GM20431 (cell line): ENCODE results near the gene PIAS1.
"Not testable (repeated sequence)": the region's sequence is repeated elsewhere in the genome, so short reads cannot be mapped to it uniquely, and the experiment has no call there.

Experiments used
- in situ Hi-C: fragments of 300-500 bp; cut with MseI, MboI; formaldehyde crosslinking; loops from one replicate; pipeline ENCODE4 v1.15.0; 2020; ENCODE audit warnings: low sequenced_read_pairs; ENCODE audit not compliant: unreplicated experiment

PIAS1 gene

DNA sequence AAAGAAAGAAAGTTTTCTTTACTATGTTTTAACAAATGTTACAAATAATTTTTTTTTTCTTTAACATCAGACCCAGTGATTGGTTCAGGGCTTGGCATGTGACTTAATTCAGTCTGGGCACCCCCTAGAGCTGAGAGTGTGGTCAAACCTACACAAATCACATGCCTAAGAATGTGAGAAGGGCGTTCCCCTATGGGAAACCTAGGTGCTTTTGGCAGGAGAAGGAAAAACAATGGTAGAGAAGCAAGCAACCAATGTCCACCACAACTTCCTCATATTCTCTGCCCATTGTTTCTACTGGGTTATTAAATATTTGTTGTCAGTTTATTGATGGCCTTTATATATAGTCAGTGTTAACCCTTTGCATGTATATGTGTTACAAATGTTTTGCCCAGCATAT, 21.4 kb upstream of the PIAS1 start:
- in situ Hi-C loops, result loop anchor here (25.0 kb wide), 1 partner anchor 170 kb away; no protein-coding TSS in a partner anchor

DNA sequence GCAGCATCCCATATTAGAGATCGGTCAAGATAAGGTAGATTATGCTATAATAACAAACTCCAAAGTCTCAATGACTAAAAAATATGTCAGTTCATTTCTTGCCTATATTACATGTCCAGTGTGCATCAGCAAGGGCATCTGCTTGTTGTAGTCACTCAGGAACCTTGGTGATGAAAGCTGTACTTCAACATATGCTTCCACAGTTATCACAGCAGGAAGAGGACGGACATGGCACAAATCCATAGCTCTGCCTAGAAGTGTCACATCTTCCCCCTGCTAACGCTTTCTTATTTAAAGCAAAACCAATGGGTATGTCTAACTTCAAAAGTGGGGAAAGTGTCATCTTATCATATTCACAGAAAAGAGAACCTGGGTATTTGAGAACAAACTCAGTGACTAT, 20.0 kb upstream of the PIAS1 start:
- in situ Hi-C loops, result loop anchor here (25.0 kb wide), 1 partner anchor 172 kb away; no protein-coding TSS in a partner anchor

DNA sequence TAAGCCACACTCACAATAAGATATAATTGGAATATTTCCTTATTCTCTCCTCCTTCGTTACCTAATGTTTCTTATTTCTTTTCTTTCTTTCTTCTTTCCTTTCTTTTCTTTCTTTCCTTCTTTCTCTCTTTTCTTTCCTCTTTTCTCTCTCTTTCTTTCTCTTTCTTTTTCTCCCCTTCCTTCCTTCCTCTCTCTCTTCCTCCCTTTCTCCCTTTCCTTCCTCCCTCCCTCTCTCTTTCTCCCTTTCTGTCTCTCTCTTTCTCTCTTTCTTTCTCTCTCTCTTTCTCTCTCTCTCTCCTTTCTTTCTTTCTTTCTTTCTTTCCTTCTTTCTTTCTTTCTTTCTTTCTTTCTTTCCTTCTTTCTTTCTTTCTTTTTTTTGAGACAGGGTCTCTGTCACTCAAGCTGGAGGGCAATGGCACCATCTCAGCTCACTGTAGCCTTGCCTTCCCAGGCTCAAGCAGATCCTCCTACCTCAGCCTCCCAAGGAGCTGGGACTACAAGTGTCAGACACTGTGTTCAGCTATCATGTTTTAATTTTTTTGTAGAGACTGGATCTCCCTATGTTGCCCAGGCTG, 19.3 kb upstream of the PIAS1 start:
- in situ Hi-C loops, result loop anchor here (25.0 kb wide), 1 partner anchor 173 kb away; no protein-coding TSS in a partner anchor

DNA sequence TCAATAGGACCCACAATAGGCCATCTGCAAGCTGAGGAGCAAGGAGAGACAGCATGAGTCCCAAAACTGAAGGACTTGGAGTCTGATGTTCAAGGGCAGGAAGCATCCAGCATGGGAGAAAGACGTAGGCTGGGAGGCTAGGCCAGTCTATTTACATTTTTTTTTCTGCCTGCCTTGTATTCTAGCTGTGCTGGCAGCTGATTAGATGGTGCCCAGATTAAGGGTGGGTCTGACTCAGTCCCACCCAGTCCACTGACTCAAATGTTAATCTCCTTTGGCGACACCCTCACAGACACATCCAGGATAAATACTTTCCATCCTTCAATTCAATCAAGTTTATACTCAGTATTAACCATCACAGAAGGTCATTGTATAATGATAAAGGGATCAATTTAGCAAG, 15.9 kb upstream of the PIAS1 start:
- in situ Hi-C loops, result loop anchor here (25.0 kb wide), 1 partner anchor 176 kb away; no protein-coding TSS in a partner anchor

DNA sequence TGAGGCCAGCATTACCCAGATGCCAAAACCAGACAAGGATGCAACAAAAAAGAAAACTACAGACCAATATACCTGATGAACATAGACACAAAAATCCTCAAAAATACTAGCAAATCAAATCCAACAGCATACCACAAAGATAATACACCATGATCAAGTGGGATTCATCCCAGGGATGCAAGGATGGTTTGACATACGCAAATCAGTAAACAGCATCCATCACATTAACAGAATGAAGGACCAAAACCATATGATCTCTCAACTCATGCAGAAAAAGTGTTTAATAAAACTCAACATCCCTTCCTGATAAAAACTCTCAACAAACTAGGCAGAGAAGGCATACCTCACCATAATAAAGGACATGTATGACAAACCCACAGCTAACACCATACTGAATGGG, 14.0 kb upstream of the PIAS1 start:
- in situ Hi-C loops, result loop anchor here (25.0 kb wide), 1 partner anchor 178 kb away; no protein-coding TSS in a partner anchor

DNA sequence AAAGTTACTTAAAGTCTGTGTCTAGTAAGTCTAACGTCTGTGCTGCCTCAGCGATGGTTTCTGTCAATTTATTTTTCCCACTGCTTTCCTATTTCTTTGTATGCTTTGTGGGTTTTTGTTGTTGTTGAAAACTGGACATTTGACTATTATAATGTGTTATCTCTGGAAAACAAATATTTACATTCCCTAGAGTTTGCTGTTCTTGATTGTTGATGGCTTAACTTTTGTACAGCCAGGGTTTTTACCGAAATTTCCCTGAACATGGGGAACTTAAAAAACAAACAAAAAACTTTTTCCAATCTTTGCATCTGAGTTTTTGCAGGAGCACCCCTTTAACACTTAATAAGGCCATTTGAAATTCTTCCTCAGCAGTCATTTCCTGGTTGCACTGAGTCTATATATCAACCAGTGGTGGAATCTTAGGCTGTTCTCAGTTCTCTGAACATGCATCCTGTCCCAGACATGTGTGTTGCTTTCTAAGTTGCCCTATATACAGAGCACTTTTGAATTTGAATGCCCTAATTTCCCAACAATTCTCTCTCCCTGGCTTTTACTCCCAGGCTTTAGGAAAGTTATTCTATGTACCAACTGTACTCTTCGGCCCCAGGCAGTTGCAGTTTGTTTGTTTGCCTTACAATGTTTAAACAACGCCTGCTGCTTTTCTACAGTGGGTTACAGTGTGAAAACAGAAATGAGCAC, 11.8 kb upstream of the PIAS1 start:
- in situ Hi-C loops, result loop anchor here (25.0 kb wide), 1 partner anchor 180 kb away; no protein-coding TSS in a partner anchor

DNA sequence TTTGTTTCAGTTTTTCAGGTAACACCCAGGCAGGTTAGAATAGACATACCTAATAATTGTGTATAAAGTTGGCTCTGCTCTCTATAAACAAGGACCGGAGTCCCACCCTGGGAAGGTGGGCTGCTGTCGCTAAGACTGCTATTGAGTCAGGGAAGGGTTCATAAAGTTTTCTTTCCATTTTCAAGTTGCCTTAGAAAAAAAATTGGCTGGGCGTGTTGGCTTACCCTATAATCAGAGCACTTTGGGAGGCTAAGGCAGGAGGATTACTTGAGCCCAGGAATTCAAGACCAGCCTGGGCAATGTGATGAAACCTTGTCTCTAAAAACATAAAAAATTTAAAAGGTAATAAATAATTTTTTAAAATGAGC, 11.3 kb upstream of the PIAS1 start:
- in situ Hi-C loops, result loop anchor here (25.0 kb wide), 1 partner anchor 181 kb away; no protein-coding TSS in a partner anchor

DNA sequence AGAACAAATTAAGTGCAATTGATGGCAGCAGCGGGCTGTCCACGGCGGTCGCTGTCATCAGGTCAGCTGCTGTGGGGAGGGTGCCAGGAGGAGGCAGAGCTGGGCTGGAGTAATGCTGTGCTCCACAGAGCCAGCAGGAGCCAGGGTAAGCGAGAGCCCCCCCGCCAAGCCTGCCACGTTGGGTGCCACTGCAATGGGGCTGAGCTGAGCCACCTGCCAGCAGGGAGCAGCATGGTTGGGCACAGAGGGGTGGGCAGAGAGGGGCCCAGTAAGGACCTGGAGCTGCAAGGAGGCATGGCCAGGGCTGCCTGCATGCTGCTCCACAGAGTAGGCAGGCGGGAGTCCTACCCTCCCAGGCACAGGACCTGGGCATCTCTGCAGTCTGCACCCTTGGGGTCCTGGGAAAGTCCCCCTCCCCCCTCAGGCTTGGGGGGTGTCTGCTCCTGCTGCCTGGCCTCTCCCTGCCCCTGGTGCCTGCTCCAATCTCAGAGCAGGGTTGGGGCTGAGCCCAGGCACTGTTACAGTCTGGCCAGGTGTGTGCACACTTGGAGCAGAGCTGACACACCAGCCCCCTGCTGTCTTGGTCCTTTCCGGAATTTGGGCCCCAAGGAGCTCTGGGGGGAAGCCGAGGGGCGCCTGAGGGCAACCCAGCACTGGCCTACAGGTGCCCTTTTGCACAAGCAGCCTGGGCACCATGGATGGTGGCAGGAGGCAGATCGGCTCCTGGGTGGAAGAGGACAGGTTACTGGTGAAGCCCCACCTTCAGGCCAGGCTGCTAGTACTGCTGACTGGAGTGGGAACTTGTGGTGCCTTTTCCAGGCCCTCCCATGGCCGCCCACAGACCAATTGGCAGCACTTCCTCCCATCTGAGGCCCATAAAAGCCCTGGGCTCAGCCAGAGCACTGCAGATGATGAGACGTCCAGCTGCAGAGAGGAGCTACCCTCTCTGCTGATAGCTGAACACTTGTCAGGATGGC, 8.5 kb upstream of the PIAS1 start:
- in situ Hi-C loops, result loop anchor here (25.0 kb wide), 1 partner anchor 183 kb away; no protein-coding TSS in a partner anchor

DNA sequence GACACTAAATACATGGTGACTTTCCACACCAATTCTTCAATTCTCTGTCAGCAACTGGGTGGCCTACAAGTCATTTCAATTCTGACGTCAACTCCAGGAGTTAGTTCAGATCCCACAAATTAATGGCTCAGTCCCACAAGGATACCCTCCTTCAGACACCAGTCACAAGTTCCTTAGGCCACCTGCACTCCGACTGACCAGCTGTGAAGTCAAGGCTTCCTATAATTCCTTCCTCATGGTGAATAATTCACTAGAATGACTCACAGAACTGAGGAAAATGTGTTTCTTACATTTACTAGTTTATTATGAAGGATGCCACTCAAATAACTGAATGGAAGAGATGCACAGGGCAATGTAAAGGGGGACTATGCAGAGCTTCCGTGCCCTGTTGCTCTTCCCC, 6.3 kb upstream of the PIAS1 start:
- in situ Hi-C loops, result loop anchor here (25.0 kb wide), 1 partner anchor 186 kb away; no protein-coding TSS in a partner anchor

DNA sequence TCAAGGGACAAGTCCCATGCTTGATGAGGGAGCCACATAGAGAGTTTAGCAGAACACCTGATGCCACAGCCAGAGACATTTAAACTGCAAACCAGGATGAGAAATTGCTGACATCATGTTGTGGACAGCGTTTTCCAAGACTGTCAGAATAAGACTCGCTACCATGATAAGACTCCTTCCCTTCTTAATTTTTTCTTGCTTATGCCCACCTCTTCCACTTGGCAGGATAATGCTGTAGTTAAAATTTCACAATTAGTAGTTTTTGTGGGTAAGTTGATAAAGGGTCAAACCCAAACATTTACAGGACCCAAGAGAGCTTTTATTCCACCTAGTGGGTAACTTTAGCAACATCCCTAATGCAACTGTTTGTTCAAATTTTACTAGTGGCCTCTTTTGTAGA, 3.0 kb upstream of the PIAS1 start:
- in situ Hi-C loops, result no loop called here

DNA sequence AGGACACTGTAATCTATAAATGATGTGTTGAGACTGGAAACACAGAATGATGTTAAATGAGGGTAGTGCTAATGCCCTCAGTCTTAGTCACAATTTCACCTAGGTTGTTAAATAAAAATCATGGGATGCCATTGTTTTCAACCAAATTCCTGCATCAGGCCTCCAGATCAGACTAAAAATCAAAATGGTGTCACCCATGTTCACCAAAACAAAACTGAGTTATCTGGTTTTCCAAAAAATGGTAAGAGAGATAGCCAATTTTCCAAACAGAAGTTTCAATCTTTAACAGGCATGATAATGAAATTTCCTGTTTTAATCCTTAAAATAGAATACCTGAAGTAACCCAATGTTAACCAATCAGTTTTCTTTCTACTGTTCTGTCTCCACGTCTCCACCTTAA, 2.2 kb upstream of the PIAS1 start:
- in situ Hi-C loops, result no loop called here

DNA sequence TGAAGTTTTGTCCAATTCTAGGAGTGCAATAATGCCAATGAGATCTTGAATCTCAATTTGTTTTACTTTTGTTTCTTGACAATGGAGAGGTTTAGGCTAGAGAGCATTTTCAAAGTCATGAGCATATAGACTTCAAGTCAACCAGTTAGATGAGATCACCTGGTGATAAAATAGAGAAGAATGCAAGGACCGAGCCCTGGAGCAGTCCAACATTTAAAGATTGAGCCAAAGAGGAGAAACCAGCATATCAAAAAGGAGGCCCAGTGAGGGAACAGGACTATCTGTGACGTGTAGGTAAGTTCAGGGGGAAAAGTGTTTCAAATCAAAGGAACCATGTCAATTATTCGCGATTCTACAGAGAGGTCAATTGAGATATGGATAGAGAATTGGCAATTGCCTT, 1.7 kb upstream of the PIAS1 start:
- in situ Hi-C loops, result no loop called here

DNA sequence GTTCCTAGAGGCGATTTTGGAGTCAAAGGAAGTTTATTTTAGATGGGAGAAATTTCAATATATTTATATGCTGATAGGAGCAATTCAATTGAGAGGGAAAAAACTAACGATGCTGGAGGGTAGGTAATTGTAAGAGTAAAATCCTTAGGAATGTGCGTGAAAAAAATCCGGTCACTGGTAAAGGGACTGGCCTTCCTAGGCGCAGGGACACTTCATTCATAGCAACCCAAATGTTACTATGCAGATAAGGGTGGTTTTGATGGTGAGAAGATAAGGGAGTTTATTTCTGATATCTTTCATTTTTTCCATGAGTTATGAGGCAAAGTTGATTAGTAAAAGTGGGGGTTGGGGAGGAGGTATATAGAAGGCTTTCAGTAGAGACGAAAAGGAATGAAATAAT, 1.1 kb upstream of the PIAS1 start:
- in situ Hi-C loops, result no loop called here

DNA sequence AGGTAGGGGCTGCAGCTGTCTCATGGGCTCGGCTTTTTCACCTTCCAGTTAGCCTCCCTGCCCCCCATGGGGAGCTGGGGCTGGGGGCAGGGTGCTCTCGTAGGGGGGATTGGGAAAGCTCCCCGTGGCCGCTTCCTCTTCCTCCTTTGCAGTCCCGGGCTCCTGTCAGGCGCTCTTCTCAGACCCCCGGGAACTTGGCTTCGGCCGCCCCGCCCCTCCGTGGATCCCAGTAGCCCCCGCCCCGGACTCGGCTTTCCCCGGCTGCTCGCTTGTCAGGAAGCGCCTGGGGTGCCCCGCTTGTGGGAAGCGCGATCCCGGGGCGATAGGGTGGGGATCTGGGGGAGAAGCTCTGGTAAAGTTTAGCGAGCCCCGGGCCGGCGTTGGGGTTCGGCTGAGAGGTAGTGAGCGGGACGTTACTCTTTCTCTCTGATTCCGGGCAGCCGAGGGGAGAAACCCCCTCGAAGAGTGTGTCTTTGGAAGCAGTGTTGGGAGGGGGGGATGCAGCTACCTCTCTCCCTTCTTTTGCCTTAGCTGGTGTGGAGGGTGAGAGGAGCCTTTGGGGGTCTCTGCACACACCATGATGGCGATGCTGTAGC, 611 bp downstream of the PIAS1 start:
- in situ Hi-C loops, result no loop called here

DNA sequence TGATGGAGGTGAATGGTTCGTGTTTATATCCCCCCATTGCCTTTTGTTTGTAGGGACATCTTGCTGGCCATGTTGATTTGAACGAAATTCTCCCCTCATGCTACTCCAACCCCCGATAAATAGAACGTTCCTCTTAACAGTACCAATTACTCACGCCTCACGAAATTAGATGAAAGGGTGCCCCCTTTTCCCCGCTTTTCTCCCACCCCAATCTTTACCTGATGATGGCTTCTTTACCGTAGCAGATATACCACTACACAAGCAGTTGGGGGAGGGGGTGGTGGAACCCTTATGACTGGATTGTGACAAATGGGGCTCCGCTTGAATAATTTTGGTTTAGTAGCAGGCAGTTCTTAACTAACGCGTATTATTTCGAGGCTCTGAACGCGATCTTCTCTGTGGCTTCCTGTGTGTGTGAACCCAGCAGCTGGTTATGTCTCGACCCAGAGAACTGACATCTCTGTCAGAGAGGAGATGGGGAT, 1.1 kb downstream of the PIAS1 start:
- in situ Hi-C loops, result no loop called here

DNA sequence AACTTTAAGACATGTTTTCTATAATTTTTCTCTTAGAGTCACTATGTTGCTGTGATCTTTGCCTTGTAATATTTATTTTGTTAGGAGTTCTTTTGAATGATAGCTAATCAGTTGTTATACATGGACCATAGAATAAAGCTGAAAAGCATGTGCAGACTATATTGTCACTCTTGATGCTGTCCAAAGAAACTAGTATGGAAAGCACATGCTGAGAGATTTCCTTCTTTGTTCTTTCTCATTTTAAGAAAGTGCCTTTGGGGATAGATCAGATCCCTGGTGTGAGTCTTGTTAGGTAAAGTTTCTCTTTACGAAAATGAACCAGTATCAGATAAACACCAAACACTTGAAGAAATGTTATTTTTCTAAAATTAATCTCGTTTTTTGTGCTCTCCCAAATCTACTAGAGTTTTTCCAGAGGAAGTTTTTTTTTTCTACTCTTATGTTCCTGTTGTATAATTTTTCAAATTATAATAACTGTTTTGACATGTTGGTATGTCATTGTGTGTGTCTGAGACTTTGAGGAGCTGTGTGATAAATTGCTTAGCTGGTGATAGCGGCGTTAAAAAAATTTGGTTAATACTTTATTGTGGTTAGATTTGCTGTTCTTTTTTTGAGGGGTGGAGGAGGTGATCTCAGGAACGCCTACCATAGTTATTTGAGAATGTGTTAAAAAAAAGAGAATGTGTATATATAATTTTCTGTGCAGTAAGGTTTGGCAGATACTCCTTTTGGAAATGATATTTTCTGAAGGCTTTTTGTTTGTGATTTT, 2.2 kb downstream of the PIAS1 start:
- in situ Hi-C loops, result no loop called here

DNA sequence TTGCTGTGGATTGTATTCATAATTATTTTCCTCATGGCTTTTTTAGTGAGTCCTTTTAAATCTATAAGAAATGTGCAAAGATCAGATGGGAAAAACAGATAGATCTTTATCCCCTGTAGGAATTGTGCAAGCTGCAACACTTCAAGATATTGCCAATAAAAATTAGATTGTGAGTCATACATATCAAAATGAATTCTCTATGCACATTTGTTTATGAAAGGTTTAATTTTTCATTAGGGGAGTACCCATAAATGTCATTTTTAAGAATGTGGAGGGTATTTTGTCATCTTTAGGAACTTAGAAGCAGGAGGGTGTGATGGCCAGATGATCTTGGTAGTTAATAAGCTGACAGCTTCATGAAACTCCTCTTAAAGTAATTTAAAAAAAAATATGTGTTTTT, 2.9 kb downstream of the PIAS1 start:
- in situ Hi-C loops, result no loop called here

DNA sequence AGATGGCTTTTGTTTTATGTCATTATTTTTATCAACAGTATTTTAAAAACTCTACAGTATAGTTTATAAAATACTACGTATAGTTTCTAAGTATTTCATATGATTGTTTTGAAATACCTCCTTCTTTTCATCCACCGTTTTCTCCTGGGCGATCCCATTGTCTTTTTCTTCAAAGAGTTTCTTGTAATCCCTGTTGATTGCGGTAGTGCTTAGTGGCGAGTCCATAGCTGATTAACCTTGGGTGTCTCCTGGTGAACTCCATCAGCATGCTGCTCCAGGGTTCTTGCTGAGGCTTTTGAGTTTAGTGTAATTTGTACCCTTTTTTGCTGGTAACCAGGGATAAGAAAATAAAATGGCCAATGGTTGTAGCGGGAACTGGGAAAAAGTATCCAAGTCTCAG, 3.6 kb downstream of the PIAS1 start:
- in situ Hi-C loops, result no loop called here

DNA sequence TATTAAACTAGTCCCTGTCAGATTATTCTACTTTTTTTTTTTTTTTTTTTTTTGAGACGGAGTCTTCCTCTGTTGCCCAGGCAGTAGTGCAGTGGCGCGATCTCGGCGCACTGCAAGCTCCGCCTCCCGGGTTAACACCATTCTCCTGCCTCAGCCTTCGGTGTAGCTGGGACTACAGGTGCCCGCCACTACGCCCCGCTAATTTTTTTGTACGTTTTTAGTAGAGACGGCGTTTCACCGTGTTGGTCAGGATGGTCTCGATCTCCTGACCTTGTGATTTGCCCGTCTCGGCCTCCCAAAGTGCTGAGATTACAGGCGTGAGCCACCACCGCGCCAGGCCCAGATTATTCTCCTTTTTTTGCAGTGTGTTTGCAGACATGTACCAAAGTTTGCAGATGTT, 4.9 kb downstream of the PIAS1 start:
- in situ Hi-C loops, result not testable (repeated sequence)
